Uterus (tissue), 2 donors: ENCODE measurements around the gene DGKG.

Source experiments
- POLR2A ChIP-seq, 2 donors: fragments of 450-650 bp; IDR thresholded peaks; one replicate each; pipeline ENCODE4 v1.6.1; 2016; ENCODE audit warnings: antibody characterized with exemption in 2 of 2, mild to moderate bottlenecking in 1 of 2, moderate library complexity in 1 of 2
- TF ChIP-seq, protein P1 (sequence below), 4 experiments: fragments of 200-600 bp in 2 of 4; fragments of 450-650 bp in 2 of 4; sonication (generic) in 2 of 4; IDR thresholded peaks; one replicate each; pipeline ENCODE4 v1.5.1; 2016 to 2019; ENCODE audit warnings: antibody characterized with exemption in 4 of 4, mild to moderate bottlenecking in 2 of 4, moderate library complexity in 1 of 4

DNA sequence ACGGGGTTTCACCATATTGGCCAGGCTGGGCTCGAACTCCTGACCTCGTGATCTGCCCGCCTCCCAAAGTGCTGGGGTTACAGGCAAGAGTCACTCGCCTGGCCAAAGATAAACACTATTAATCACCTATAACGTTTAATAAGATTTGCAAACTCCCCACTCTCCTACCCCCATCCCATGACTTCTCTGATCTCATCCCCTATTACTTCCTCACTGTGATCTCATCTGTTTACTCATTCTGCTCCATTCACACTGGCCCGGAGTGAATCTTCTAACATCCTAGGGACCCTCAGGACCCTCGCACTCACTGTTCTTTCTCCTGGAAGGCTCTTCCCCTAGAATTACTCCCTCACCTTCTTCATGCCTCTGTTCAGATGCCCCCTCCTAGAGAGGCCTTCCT, 78.9 kb downstream of the DGKG start:
- TF ChIP-seq, protein P1, sequence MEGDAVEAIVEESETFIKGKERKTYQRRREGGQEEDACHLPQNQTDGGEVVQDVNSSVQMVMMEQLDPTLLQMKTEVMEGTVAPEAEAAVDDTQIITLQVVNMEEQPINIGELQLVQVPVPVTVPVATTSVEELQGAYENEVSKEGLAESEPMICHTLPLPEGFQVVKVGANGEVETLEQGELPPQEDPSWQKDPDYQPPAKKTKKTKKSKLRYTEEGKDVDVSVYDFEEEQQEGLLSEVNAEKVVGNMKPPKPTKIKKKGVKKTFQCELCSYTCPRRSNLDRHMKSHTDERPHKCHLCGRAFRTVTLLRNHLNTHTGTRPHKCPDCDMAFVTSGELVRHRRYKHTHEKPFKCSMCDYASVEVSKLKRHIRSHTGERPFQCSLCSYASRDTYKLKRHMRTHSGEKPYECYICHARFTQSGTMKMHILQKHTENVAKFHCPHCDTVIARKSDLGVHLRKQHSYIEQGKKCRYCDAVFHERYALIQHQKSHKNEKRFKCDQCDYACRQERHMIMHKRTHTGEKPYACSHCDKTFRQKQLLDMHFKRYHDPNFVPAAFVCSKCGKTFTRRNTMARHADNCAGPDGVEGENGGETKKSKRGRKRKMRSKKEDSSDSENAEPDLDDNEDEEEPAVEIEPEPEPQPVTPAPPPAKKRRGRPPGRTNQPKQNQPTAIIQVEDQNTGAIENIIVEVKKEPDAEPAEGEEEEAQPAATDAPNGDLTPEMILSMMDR (IDR thresholded peaks at IDR 0.05), result no peak
- TF ChIP-seq POLR2A (IDR thresholded peaks at IDR 0.05), result no peak
